Measurements from ENCODE around the gene HAAO.
A peak's percentile ranks its signal among the peaks of the same experiment; 100 is the strongest.

Gene HAAO

GRCh38 chr2:42792583-42793333 is at the start of gene HAAO:
Gene HAAO, minus strand, starts transcription at chr2:42792583. Its CDS starts 47 bp downstream, at chr2:42792536.
- in situ Hi-C loops (cut with HindIII; ENCODE audit: low sequenced_read_pairs) = no loop called here
- DNase-seq (ENCODE audit: low read depth, low spot score) = no peak
- peak within 1 kb of the TSS; percentile 35 for H3K4me3 ChIP-seq (ENCODE audit: low read depth, low read length)
- TF ChIP-seq, protein P1, sequence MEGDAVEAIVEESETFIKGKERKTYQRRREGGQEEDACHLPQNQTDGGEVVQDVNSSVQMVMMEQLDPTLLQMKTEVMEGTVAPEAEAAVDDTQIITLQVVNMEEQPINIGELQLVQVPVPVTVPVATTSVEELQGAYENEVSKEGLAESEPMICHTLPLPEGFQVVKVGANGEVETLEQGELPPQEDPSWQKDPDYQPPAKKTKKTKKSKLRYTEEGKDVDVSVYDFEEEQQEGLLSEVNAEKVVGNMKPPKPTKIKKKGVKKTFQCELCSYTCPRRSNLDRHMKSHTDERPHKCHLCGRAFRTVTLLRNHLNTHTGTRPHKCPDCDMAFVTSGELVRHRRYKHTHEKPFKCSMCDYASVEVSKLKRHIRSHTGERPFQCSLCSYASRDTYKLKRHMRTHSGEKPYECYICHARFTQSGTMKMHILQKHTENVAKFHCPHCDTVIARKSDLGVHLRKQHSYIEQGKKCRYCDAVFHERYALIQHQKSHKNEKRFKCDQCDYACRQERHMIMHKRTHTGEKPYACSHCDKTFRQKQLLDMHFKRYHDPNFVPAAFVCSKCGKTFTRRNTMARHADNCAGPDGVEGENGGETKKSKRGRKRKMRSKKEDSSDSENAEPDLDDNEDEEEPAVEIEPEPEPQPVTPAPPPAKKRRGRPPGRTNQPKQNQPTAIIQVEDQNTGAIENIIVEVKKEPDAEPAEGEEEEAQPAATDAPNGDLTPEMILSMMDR (IDR thresholded peaks at IDR 0.05; ENCODE audit: low read depth, low read length) = peak; percentile 8

- TF ChIP-seq, protein P1 (IDR thresholded peaks at IDR 0.05; ENCODE audit: low read depth, low read length) = no peak
- H3K4me3 ChIP-seq (ENCODE audit: low read depth, low read length) = no peak overlapping the region
- no peak for DNase-seq (ENCODE audit: low read depth, low spot score)
- in situ Hi-C loops (cut with HindIII; ENCODE audit: low sequenced_read_pairs) = no loop called here
Measured at GRCh38 chr2:42841344-42841743, 49.0 kb upstream of the HAAO start.

DNA sequence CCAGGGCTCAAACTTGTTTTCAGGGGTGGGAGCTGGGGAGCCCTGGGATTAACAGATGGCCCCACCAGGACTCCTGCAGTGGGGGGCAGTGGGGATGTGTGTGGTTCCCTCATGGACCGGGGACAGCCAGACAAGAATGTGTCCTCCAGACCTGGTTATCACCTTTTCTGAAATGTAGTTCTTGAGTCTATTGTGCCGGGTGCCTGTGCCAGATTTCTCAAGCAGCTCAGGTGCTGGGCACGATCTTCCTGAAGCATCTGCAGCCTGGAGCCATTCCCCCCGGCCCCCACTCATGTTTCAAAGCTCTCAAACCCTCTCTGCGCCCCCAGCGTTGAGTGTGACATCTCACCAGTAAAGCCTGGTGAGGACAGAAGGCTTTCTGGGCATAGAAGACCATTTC is 48.4 kb upstream of the HAAO start:
- DNase-seq (ENCODE audit: low read depth, low spot score) = no peak
- H3K4me3 ChIP-seq (ENCODE audit: low read depth, low read length) = no peak overlapping the region

GRCh38 chr2:42839809-42840501 is 47.6 kb upstream of the HAAO start:
- no peak overlapping the region for H3K4me3 ChIP-seq (ENCODE audit: low read depth, low read length)
- in situ Hi-C loops (cut with HindIII; ENCODE audit: low sequenced_read_pairs) = no loop called here
- TF ChIP-seq, protein P1 (IDR thresholded peaks at IDR 0.05; ENCODE audit: low read depth, low read length) = no peak
- no peak for DNase-seq (ENCODE audit: low read depth, low spot score)

More for the DNA sequence above, 48.4 kb upstream of the HAAO start:
- TF ChIP-seq, protein P1 (IDR thresholded peaks at IDR 0.05; ENCODE audit: low read depth, low read length) = no peak
- in situ Hi-C loops (cut with HindIII; ENCODE audit: low sequenced_read_pairs) = no loop called here

DNA sequence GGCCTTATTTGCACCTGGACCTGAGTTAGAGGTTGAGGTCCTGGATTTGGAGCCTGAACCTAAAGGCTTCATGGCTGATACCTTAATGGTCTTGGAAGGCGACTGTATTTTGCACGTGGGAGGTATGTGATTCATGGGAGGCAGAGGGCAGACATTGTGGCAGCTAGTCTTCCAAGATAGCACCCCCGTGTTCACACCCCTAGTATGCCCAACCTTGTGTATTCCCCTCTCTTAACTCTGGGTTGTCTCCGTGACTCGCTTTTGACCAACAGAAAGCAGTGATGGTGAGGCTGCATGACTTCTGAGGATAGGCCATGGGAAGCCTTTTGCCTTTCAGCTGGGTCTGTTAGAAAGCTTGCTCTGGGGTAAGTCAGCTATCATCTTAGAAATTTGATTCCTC is 45.8 kb upstream of the HAAO start:
- TF ChIP-seq, protein P1 (IDR thresholded peaks at IDR 0.05; ENCODE audit: low read depth, low read length) = no peak
- in situ Hi-C loops (cut with HindIII; ENCODE audit: low sequenced_read_pairs) = no loop called here
- H3K4me3 ChIP-seq (ENCODE audit: low read depth, low read length) = no peak overlapping the region
- no peak for DNase-seq (ENCODE audit: low read depth, low spot score)

DNA sequence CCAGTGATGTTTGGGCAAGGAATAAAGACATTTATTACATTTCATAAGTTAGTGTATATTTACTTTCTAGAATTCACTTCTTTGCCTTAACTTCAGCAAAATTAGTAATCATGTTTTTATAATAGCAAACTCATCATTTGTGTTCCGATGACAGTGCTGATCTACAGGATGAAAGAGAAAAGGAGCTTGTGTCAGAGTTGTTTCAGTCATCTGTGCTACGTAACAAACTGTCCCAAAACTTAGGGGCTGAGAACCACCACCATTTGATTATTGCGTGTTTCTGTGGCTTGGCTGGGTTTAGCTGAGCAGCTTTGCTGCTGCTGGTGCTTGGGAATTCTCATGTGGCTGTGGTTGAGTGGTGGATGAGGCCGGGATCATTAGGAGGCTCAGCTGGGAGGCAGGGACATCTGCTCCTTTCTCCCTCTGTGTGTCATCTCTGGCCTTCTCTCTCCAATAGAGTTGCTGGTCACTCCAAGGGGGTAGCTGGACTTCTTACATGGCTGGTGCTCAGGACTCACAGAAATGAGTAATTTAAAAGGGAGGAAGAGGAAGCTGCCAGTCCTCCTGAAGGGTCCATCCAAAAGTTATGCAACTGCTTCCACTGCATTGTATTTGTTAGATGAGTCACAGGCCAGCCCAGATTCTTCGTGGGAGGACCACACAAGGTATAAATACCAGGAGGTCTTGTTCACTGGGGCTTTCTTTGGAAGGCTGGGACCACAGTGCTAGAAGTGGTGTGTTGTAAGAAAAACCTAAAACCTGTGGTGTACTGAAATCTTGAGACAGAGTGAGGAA is 43.4 kb upstream of the HAAO start:
- DNase-seq (ENCODE audit: low read depth, low spot score) = peak; percentile 97
- no peak overlapping the region for H3K4me3 ChIP-seq (ENCODE audit: low read depth, low read length)
- TF ChIP-seq, protein P1 (IDR thresholded peaks at IDR 0.05; ENCODE audit: low read depth, low read length) = no peak
- in situ Hi-C loops (cut with HindIII; ENCODE audit: low sequenced_read_pairs) = no loop called here
